ENCODE results near the gene RNF215.
"Not testable (repeated sequence)": the region's sequence is repeated elsewhere in the genome, so short reads cannot be mapped to it uniquely, and the experiment has no call there.

The RNF215 gene

DNA sequence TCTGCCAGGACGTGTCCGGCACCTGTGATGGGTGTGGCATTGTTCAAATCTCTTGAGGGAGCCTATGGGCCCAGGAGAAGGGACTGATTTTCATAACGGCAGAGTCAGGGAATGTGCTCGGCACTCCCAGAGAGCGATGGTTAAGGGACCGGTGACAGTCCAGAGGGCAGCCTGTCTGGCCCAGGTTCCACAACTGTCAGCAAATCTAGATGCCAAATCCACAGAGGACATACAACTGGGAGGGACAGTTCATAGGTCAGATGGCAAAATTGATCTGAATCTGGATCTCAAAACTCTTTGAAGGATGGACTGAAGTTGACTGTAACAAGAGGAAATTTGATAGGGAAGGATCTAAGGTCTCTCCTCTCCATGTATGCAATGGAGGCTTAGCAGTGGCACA lies 17.1 kb upstream of the RNF215 start:
- DNase-seq (ENCODE audit: low spot score), result no peak
- in situ Hi-C loops (cut with MboI; ENCODE audit: low pct_unique_long_range_greater_than_20kb, low sequenced_read_pairs, unreplicated experiment), result no loop called here
- TF ChIP-seq, protein P1, sequence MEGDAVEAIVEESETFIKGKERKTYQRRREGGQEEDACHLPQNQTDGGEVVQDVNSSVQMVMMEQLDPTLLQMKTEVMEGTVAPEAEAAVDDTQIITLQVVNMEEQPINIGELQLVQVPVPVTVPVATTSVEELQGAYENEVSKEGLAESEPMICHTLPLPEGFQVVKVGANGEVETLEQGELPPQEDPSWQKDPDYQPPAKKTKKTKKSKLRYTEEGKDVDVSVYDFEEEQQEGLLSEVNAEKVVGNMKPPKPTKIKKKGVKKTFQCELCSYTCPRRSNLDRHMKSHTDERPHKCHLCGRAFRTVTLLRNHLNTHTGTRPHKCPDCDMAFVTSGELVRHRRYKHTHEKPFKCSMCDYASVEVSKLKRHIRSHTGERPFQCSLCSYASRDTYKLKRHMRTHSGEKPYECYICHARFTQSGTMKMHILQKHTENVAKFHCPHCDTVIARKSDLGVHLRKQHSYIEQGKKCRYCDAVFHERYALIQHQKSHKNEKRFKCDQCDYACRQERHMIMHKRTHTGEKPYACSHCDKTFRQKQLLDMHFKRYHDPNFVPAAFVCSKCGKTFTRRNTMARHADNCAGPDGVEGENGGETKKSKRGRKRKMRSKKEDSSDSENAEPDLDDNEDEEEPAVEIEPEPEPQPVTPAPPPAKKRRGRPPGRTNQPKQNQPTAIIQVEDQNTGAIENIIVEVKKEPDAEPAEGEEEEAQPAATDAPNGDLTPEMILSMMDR (IDR thresholded peaks at IDR 0.05; ENCODE audit: extremely low read depth, insufficient read depth, missing control alignments), result no peak

DNA sequence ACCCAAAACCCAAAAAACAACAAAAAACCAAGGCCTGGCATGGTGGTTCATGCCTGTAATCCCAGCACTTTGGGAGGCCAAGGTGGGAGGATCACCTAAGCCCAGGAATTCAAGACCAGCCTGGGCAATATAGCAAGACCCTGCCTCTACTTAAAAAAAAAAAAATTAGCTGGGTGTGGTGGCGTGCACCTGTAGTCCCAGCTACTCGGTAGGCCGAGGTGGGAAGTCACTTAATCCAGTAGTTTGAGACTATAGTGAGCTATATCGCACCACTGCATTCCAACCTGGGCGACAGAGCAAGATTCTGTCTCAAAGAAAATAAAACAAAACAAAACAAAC lies 15.5 kb upstream of the RNF215 start:
- in situ Hi-C loops (cut with MboI; ENCODE audit: low pct_unique_long_range_greater_than_20kb, low sequenced_read_pairs, unreplicated experiment); DNase-seq (ENCODE audit: low spot score): not testable (repeated sequence)

DNA sequence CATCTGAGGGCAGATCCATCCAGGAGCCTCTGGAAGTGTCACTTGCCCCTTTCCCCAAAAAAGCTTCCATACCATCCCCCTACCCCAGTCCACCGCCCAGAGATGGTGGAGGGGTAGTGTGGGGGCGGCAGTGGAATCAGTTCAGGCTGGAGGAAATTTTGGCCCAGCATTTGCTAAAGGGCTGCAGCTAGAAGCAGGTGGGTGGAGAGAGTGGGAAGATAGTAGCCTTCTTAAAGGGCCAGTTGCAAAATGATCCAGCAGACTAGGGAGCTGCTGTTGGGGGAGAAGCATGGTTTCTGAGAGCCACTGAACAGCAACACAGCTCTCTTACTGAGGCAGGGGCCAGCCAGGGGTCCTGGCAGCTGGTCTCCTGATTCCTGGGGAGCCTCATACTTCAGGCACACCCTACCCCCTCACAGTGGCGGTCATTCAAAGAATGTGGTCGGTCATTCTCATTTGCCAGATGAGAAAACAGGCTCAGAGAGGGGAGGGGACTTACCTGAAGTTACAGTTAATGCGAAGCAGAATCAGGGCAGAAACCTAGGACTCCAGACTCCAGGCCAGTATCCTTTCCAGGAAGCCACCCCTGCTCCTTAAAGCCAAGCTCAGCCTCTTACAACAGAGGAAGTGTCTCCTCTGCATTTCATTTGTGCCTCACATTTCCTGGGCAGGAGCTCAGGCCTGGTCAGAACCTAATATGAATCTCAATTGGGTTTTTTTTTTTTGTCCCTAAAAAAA lies 15.0 kb upstream of the RNF215 start:
- no peak for DNase-seq (ENCODE audit: low spot score)
- TF ChIP-seq, protein P1 (IDR thresholded peaks at IDR 0.05; ENCODE audit: extremely low read depth, insufficient read depth, missing control alignments), result no peak
- in situ Hi-C loops (cut with MboI; ENCODE audit: low pct_unique_long_range_greater_than_20kb, low sequenced_read_pairs, unreplicated experiment), result no loop called here

DNA sequence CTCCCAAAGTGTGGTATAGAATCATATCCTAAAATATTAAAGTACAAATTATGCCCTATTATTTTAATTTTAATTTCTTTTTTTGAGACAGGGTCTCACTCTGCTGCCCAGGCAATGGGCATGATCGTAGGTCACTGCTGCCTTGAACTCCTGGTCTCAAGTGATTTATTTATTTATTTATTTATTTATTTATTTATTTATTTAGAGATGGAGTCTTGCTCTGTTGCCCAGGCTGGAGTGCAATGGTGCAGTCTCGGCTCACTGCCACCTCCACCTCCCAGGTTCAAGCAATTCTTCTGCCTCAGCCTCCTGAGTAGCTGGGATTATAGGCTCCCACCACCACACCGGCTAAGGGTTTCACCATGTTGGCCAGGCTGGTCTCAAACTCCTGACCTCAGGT lies 13.8 kb upstream of the RNF215 start:
- DNase-seq (ENCODE audit: low spot score); in situ Hi-C loops (cut with MboI; ENCODE audit: low pct_unique_long_range_greater_than_20kb, low sequenced_read_pairs, unreplicated experiment): not testable (repeated sequence)

DNA sequence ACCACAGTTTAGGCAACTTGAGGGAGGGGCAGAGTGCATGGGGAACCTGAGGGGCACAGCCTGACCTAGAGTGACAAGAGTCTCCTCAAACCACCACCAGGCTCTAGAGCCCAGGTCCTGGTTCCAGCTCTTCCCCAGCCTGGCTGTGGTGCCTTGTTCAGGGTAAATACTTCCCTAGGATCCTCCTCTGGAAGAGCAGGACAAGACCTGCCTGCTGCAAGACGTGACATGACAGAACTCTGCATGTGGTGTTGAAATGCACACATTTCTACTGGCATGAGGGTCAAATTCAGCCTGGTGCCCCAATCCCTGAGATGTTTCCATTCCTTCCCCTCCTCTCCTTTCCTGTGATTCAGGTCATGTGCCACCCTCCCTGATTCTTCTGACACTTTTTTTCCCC lies 12.9 kb upstream of the RNF215 start:
- in situ Hi-C loops (cut with MboI; ENCODE audit: low pct_unique_long_range_greater_than_20kb, low sequenced_read_pairs, unreplicated experiment), result no loop called here
- TF ChIP-seq, protein P1 (IDR thresholded peaks at IDR 0.05; ENCODE audit: extremely low read depth, insufficient read depth, missing control alignments), result no peak
- no peak for DNase-seq (ENCODE audit: low spot score)

DNA sequence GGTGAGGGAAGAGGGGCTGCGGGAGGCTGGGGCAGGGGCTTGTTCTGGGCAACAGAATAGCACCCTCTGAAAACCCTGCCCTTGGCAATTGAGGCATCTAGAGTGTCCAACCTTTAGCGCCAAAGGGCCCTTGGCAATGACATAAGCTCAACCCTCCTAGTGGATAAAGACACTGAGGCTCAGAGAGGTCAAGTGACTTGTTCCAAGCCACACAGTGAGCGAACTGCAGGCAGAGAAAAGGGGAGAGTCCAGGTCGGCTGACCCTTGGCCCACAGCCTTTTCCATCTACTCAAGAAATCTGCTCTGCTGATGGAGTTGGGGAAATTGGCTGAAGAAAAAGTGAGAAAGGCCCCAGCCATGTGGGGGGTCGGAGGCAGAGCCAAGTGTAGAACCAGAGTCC lies 12.5 kb upstream of the RNF215 start:
- DNase-seq (ENCODE audit: low spot score), result no peak
- in situ Hi-C loops (cut with MboI; ENCODE audit: low pct_unique_long_range_greater_than_20kb, low sequenced_read_pairs, unreplicated experiment), result loop anchor here (25.0 kb wide), 1 partner anchor 287 kb away; no protein-coding TSS in a partner anchor
- TF ChIP-seq, protein P1 (IDR thresholded peaks at IDR 0.05; ENCODE audit: extremely low read depth, insufficient read depth, missing control alignments), result no peak

DNA sequence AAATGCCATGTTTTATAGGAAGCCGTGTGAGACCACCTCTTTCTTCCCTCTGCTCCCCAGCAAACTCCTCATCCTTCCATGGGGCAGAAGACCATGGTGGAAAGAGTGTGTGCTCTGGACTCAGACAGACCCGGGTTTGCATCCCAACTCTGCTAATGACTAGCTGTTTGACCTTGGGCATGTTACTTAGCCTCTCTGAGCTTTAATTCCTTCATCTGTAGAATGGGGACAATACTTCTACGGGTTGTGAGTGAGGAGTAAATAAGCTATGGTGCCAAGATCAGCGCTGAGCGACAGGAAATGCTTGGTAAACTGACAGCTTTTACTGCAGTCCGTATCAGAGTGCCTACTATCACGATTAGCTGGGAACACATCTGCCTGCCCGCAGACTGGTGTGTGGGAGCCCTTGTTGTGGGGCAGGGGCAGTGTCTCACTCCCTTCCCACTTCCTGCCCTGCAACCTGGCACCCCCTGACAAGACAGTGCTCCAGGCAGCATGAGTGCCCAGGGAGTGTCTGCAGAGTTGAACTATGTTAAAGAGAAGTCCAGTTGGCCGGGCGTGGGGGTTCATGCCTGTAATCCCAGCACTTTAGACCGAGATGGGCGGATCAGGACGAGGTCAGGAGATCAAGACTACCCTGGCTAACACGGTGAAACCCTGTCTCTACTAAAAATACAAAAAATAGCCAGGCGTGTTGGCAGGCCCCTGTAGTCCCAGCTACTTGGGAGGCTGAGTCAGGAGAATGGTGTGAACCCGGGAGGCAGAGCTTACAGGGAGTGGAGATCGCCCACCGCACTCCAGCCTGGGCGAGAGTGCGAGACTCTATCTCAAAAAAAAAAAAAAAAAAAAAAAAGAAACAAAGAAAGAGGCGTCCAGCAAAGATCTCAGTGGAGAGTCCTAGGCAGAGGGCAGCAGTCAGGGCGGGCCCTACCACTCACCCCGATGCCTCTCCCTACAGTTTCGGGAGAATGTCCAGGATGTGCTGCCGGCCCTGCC lies 11.8 kb upstream of the RNF215 start:
- no peak for DNase-seq (ENCODE audit: low spot score)
- in situ Hi-C loops (cut with MboI; ENCODE audit: low pct_unique_long_range_greater_than_20kb, low sequenced_read_pairs, unreplicated experiment), result loop anchor here (25.0 kb wide), 1 partner anchor 287 kb away; no protein-coding TSS in a partner anchor
- TF ChIP-seq, protein P1 (IDR thresholded peaks at IDR 0.05; ENCODE audit: extremely low read depth, insufficient read depth, missing control alignments), result no peak
